GM21390 (cell line): ENCODE results near the gene GAB2.
A peak's percentile ranks its signal among the peaks of the same experiment; 100 is the strongest.
"Not testable (repeated sequence)": the region's sequence is repeated elsewhere in the genome, so short reads cannot be mapped to it uniquely, and the experiment has no call there.

Source experiments
- ATAC-seq: cut with Tn5 transposase; IDR thresholded peaks from one replicate; pipeline ENCODE4 v1.9.1; 2021; ENCODE audit not compliant: unreplicated experiment

The GAB2 gene

GRCh38 chr11:78417175-78417887 lies at the start of gene GAB2:
TSS of gene GAB2 (minus strand) at chr11:78417820. CDS start at chr11:78417720, 100 bp downstream.
- peak; percentile 13 for ATAC-seq

- ATAC-seq = no peak
Measured at GRCh38 chr11:78467370-78467769, 49.8 kb upstream of the GAB2 start.

- peak; percentile 99 for ATAC-seq
Measured at GRCh38 chr11:78465169-78465942, 47.7 kb upstream of the GAB2 start.

GRCh38 chr11:78464787-78465168 lies 47.2 kb upstream of the GAB2 start:
- ATAC-seq = not testable (repeated sequence)

- no peak for ATAC-seq
Measured at GRCh38 chr11:78460471-78460870, 42.9 kb upstream of the GAB2 start.

- ATAC-seq = no peak
Measured at GRCh38 chr11:78459738-78460137, 42.1 kb upstream of the GAB2 start.

- ATAC-seq = no peak
Measured at GRCh38 chr11:78457448-78457847, 39.8 kb upstream of the GAB2 start.

GRCh38 chr11:78453140-78453935 lies 35.7 kb upstream of the GAB2 start:
- ATAC-seq = peak; percentile 56

GRCh38 chr11:78451371-78452150 lies 33.9 kb upstream of the GAB2 start:
- no peak for ATAC-seq

GRCh38 chr11:78450866-78451265 lies 33.2 kb upstream of the GAB2 start:
- ATAC-seq = no peak

- ATAC-seq = no peak
Measured at GRCh38 chr11:78449866-78450265, 32.2 kb upstream of the GAB2 start.

GRCh38 chr11:78446210-78446609 lies 28.6 kb upstream of the GAB2 start:
- no peak for ATAC-seq

- no peak for ATAC-seq
Measured at GRCh38 chr11:78444726-78445125, 27.1 kb upstream of the GAB2 start.

GRCh38 chr11:78441956-78442355 lies 24.3 kb upstream of the GAB2 start:
- ATAC-seq = no peak

GRCh38 chr11:78438298-78438975 lies 20.8 kb upstream of the GAB2 start:
- ATAC-seq = peak; percentile 87

- ATAC-seq = no peak
Measured at GRCh38 chr11:78432956-78433355, 15.3 kb upstream of the GAB2 start.

- ATAC-seq = no peak
Measured at GRCh38 chr11:78432058-78432515, 14.5 kb upstream of the GAB2 start.

- no peak for ATAC-seq
Measured at GRCh38 chr11:78429660-78430059, 12.0 kb upstream of the GAB2 start.

- ATAC-seq = no peak
Measured at GRCh38 chr11:78429209-78429608, 11.6 kb upstream of the GAB2 start.

- ATAC-seq = no peak
Measured at GRCh38 chr11:78428773-78429172, 11.2 kb upstream of the GAB2 start.
